ENCODE data around the gene CMTM3. TPM values are rescaled to one million over a fixed set of nuclear protein-coding genes. Genes with fewer than 3 reads are reported as not detected.
"Not testable (repeated sequence)": the region's sequence is repeated elsewhere in the genome, so short reads cannot be mapped to it uniquely, and the experiment has no call there.

The CMTM3 gene
- total RNA-seq, 1 donor from 2014 or later: 86.9 TPM

DNA sequence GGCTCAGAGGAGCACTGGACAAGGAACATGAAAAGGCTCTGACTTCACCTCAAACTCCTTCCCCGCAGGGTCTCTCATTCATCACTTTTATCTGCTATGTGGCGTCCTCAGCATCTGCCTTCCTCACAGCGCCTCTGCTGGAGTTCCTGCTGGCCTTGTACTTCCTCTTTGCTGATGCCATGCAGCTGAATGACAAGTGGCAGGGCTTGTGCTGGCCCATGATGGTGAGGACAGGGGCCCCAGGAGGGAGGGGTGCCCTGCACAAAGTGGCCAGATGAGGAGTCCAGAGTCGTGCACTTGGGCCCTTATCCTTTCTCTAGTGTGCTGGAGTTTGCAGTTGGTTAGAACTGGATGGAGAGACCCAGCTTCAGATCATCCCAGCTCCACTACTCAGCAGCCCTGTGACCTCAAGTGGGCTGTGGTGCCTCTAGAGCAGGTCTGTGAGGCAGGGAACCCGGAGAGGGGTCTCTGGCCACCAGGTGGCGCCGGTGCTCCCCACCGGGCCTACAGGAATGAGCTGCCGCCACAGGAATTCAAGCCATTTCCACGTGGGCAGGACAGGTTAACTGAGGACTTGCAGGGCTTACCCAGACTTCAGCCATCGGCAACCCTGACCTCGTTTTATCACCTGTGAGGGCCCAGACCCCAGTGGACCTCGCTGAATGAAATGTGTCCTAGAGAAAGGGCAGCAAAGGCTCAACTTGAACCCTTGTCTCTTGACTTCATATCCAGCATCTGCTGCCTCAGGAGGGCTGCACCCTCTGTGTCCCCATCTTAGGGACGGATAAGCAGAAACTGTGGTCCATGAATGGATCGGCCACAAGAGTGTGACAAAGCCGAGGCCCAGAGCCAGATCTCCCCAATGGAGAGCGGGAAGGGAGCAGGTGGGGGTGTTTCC, 4.0 kb downstream of the CMTM3 start:
- peak; percentile 33 for DNase-seq (ENCODE audit: extremely low read depth, low read depth, low spot score)

DNA sequence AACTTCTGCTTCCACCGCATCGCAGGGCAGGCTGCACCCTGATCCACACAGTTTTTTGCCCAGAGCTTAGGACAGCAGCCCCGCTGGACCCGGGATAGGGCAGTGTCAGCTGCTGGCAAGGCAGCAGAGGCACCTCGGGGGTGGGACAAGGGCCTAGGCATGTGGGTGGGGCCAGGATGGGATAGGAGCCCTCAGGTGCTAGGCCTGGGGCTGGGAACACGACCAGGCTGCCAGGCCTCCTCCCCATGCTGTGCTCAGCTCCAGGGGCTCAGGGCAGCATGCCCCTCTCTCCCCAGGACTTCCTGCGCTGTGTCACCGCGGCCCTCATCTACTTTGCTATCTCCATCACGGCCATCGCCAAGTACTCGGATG, 4.6 kb downstream of the CMTM3 start:
- DNase-seq (ENCODE audit: extremely low read depth, low read depth, low spot score): no peak

DNA sequence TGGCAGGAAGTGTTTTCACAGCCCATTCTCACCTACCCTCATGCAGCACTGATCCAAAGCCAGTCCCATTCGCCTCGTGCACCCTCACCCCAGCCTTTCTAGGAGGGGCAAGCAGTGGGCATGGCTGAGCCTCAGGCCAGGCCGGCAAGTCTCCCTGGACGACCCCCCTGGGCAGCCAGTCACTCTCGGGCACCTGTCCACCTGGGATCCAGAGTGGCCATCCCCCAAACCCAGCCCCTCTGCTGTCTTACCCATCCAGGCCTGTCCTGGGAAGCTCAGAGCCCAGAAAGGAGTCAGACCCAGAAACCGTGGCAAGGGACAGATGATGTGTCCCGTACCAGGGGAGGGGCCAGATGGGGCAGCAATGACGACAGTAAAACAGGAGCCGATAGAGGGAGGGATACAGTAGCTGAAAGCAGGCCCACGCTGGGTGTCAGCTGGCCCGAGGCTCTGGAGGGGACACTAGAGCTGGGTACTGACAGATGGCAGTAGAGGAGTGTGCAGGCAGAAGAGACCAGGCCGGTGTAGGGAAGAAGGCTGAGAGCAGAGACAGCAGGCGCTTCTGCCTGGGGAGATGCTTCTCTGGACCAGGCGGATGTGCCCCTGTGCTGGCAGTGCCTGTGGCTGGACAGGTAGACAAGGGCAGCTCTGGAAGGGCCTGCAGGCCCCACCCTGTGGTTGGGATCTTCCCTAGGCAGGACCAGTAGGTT, 5.8 kb downstream of the CMTM3 start:
- no peak for DNase-seq (ENCODE audit: extremely low read depth, low read depth, low spot score)

DNA sequence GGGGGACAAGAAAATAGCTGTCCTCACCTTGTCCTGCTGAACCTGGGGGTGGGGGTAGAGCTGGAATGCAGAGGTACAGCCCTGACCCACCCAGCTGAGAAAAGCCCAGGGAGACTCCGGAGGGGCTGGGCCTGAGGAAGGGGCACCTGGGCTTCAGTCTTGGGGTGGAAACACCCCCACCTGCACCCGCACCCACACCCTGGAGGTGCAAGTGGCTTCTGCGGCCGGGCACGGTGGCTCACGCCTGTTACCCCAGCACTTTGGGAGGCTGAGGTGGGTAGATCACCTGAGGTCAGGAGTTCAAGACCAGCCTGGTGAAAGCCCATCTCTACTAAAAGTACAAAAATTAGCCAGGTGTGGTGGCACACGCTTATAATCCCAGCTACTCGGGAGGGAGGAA, 7.4 kb downstream of the CMTM3 start:
- not testable (repeated sequence) for DNase-seq (ENCODE audit: extremely low read depth, low read depth, low spot score)

DNA sequence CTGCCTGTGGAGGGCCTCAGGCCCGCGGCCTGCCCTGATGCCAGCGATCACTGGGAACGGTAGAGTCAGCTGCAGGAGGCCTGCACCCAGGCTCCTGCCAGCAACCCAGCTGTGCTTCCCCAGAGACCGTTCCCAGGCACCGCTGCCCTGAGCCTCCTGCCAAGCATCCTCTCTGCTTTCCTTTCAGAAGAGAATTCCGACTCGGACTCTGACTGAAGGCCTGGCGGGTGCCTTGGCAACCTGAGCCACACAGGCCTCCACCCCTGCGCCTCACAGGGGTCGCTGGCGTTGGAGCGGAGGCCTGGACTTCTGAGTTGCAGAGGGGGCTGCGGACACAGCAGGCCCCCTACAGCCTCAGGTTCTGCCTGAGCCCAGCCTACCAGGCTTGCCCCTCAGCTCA, 7.9 kb downstream of the CMTM3 start:
- DNase-seq (ENCODE audit: extremely low read depth, low read depth, low spot score): no peak

DNA sequence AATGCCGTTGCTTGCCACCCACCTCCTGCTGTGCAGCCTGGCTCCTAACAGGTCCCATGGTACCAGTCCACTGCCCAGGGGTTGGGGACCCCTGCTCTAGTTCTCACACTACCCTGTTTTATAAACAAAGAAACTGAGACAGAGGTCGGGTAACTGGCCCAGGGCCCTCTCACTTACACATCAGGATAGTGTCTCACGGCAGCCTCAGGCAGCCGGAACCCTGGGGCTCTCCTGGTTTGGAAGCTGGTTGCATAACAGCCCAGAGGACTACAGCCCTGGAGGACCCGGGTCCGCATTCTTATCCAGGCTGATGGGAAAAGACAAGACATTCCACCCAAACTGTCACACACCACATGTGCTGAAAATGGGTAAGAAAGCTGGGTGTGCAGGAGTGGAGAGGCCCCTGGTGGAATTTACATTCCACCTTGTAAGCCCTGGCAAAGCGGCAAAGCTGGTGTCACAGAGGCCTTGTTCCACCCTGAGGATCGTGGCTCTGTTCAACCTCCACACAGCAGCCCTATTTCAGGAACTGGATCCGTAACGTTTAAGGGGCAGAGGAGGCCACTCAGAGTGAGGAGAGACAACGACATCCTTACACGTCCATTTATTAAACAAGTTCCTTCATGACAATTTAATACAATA, 9.8 kb downstream of the CMTM3 start:
- DNase-seq (ENCODE audit: extremely low read depth, low read depth, low spot score): no peak

DNA sequence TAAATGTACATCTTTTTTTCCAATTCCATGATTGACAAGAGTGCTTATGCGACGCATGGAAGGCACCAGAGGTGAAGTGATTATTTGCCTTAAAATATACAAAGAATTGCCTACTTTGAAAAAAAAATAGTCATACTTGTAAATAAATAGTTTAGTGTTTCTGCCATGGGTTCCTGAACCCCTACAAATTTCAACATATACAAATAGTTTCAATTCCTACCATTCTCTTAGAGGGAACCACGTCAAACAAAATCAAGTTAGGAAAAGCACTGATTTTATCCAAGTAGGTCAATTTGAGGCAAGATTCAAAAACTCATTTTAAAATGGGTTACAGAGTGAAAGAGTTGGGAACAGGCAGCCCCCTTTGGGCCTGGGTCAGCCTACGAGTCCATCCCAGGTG, 11.7 kb downstream of the CMTM3 start:
- DNase-seq (ENCODE audit: extremely low read depth, low read depth, low spot score): no peak

DNA sequence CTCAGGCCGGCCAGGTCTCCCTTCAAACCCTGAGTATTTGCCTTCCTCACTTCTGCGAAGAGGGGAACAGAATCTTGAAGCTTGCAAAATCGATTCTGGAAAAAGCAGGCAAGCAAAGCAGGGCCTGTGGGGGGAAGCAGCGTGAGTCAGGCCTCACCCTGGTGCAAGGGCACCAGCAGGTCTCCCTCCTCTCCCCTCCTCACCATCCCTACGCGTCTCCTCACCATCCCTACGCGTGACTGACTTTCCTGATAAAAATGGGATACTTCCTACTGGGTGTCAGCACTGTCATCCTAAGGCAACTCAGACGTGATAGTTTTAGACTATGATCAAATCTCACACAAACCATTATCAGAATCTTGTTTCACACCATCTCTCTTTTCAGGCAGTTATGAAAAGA, 12.1 kb downstream of the CMTM3 start:
- no peak for DNase-seq (ENCODE audit: extremely low read depth, low read depth, low spot score)

DNA sequence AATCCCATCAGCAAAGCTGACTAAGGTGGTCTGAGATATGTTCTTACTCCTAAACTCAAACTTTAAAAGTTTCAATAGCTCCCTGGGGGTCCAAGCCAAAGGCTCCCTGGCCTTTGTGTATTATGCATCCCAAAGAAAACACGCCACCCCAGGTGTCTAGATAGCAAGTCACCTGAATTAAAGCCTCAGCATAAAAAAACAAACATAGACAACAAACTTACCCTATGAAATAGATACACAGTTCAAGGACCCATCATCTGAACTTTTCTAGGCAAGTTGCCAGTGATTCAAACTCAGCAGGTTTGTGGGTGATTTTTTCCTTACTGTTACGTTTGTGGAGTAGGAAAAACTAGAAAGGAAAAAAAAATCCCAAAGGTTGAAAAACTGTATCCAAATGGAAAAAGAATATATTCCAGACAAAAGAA, 12.5 kb downstream of the CMTM3 start:
- DNase-seq (ENCODE audit: extremely low read depth, low read depth, low spot score): no peak

DNA sequence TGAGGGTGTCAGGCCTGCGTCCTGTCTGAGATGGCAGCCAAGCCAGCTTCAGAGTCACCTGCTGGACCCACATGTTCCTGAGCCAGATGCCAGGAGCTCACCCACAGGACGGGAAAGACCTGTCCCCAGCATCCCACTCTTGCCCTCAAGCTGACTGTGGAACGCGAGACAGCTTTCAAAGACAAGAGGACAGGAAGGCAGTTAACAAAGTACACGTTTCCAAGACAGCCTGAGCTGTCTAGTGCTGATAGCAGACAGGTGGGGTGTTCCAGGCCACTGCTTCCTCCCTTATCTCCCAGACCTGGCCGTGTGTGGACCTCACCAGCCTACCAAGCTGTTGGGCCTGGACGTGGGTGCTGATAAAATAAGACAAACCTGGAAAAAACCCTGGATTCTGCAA, 13.2 kb downstream of the CMTM3 start:
- no peak for DNase-seq (ENCODE audit: extremely low read depth, low read depth, low spot score)

DNA sequence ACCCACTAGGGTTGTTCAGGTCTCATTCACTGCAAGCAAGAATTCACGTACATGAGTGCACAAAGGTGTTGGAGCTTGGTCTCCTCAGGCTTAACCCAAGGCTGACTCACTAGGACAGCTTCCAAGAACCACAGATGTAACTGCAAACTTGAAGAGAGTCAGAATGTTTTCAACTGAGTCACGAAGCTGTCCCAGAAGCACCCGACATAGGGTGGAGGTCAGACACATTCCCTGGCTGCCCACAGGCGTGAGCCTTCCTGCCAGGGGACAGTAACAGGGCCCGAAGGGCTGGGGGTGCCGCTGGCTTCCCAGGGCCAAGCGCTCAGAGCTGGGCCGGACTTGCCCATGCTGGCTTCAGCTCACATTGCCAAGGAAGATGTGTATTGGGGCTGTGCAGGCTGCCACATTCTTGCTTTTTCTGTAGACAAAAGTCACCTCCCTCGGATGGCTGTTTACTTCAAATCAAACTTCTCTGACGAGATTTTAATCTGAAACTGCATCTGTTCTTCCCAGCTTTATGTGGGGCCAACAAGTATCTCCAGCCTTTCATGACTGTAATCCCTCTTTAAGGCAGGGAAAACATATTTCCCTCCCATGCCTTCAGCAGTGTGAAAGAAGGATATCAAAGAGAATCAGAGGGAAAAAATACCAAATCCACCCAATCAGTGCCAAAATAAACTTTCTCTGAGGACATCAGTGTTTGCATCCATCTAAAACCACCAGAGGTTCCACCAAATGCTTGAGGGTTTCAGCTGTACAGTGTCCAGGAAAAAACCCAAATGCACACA, 14.3 kb downstream of the CMTM3 start:
- DNase-seq (ENCODE audit: extremely low read depth, low read depth, low spot score): peak; percentile 22

DNA sequence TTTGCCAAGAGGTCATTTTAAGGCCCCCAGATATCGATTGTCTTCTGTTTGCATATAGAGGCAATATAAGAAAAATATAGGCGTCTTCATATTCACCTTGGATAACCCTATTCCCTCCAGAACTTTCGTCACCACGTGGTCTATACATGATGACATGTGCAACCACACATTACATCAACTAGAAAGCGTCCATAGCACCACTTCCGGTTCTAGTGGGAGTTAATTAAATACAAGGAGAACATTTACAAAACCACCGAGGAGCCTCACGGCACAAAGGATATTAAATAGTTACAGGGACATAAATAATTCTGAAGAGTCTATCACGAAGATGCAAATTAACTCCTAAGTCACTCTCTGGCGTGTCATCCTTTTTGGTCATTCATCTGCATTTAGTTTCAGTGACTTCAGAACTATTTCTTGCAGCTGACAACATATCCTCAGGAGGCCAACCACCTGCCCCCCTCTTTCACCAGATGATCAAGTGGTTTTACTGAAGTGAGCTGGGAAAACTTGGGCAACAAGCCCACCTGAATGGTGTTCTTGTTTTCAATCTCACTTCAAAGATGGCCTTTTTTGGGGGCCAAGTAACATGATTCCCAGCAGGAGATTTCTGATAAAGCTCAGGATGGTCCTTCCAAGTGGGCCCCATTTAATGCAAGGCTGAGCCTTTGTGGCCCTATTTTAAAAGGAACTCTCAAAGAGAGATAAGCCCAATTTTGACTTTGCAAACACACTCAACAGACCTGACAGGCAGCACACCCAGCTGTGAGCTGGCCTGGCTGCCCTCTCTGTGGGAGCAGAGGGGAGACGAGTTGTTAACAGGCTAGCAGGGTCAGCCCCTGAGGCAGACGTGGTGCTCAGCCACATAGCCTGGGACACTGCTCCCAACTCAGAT, 15.3 kb downstream of the CMTM3 start:
- no peak for DNase-seq (ENCODE audit: extremely low read depth, low read depth, low spot score)

DNA sequence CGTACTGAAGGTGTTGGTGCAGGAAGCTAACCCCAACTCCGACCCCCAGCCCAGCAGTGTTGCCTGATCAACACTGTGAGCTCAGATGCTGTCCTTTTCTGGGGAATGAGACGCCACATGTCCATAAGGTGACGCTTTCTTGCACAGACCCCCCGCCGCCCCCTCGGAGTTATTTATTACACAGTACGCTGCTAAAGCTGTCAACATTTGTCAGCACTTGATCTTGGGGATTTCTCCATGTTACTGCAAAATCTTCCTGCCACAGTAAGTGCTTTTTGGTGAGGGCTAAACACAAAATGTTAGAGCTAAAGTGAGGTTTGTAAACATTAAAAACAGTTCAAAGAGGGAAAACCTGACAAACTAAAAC, 15.9 kb downstream of the CMTM3 start:
- no peak for DNase-seq (ENCODE audit: extremely low read depth, low read depth, low spot score)

DNA sequence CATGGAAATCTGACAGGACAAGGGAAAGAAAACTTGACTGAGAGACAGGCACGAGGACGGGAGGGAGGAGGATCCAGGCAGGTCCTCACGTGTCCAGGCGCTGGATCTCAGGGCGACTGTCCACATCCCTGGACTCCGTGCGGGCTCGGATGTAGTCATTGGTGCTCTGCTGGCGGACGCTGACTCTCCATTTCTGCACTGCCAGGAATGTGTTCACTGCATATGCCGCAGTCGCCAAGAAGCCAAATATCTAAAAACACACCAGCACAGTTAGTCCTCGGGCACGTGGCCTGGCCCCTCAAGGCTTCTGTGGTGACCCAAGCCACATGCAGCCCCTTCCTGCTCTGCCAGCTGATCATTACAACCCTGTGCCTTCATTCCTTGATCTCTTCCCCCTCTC, 17.5 kb downstream of the CMTM3 start:
- DNase-seq (ENCODE audit: extremely low read depth, low read depth, low spot score): no peak

DNA sequence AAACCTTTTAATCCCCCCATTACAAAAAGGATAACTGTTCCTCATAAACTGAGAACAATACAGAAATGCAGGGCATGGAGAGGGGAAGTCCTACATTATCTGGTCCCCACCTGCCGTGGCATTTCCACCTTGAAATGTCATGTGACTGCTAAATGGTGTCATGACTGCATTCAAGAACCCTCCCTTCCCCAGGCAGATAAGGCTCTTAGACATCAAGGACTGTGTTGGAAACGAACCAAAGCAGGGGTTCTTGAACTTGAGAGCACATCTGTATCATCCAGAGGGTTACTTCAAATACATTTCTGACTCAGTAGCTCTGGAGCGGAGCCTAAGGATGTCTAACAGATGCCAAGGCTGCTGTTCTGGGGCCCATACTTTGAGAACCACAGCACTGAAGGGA, 18.4 kb downstream of the CMTM3 start:
- DNase-seq (ENCODE audit: extremely low read depth, low read depth, low spot score): no peak

DNA sequence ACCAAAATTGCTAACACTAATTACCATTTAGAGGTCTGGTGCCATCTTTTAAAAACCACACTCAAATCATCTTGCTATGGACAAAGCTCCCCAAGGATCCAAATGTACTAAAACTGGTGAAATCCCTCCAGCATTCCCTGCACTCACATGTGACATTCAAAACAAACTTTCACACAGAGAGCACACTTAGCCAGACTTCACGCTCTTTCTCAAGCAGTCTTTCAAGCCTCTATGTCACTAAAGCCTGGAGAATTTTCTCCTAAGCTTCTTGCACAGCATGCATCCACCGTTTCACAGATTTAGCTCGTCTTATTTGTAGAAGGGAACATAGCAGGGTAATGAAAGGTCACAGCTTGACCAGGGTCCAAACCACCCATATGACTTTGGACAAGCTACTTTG, 19.3 kb downstream of the CMTM3 start:
- no peak for DNase-seq (ENCODE audit: extremely low read depth, low read depth, low spot score)

DNA sequence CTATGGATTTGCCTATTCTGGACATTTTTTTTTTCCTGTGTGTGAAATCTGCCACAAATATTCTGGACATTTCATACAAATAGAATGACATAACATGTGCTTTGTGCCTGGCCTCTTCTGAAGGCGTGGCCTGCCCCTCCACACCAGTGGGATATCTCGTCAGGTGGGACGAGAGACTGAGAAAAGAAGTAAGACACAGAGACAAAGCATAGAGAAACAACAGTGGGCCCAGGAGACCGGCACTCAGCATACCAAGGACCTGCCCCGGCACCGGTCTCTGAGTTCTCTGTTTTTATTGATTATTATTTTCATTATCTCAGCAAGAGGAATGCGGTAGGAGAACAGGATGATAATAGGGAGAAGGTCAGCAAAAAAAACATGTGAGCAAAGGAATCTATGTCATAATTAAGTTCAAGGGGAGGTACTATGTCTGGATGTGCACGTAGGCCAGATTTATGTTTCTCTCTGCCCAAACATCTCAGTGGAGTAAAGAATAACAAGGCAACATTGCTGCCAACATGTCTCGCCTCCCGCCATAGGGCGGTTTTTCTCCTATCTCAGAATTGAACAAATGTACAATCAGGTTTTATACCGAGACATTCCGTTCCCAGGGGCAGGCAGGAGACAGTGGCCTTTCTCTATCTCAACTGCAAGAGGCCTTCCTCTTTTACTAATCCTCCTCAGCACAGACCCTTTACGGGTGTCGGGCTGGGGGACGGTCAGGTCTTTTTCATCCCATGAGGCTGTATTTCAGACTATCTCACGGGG, 23.3 kb downstream of the CMTM3 start:
- DNase-seq (ENCODE audit: extremely low read depth, low read depth, low spot score): not testable (repeated sequence)

DNA sequence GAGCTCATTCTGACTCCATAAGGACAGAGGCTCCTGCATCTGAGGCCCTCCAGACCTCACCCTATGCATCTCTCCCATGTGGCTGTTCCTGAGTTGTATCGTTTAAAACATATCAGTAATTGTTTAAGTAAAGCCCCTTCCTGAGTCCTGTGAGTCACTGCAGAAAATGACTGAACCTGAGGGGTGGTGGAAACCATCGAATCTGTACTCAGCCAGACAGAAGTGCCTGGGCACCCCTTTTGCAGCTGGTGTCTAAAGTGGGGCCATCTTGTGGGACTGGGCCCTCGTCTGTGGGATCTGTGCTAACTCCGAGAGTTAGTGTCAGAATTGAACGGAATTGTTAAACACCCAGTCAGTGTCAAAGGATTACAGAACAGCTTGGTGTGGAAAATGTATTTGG, 25.4 kb downstream of the CMTM3 start:
- no peak for DNase-seq (ENCODE audit: extremely low read depth, low read depth, low spot score)

DNA sequence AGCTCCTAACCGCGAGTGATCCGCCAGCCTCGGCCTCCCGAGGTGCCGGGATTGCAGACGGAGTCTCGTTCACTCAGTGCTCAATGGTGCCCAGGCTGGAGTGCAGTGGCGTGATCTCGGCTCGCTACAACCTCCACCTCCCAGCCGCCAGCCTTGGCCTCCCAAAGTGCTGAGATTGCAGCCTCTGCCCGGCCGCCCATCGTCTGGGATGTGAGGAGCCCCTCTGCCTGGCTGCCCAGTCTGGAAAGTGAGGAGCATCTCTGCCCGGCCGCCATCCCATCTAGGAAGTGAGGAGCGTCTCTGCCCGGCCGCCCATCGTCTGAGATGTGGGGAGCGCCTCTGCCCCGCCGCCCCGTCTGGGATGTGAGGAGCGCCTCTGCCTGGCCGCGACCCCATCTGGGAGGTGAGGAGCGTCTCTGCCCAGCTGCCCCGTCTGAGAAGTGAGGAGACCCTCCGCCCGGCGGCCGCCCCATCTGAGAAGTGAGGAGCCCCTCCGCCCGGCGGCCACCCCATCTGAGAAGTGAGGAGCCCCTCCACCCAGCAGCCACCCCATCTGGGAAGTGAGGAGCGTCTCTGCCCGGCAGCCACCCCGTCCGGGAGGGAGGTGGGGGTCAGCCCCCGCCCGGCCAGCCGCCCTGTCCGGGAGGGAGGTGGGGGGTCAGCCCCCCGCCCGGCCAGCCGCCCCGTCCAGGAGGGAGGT, 26.2 kb downstream of the CMTM3 start:
- DNase-seq (ENCODE audit: extremely low read depth, low read depth, low spot score): not testable (repeated sequence)

Measured in glomerular endothelial cell (primary cell).